ENCODE data around the gene TNFRSF14.

TNFRSF14 gene

DNA sequence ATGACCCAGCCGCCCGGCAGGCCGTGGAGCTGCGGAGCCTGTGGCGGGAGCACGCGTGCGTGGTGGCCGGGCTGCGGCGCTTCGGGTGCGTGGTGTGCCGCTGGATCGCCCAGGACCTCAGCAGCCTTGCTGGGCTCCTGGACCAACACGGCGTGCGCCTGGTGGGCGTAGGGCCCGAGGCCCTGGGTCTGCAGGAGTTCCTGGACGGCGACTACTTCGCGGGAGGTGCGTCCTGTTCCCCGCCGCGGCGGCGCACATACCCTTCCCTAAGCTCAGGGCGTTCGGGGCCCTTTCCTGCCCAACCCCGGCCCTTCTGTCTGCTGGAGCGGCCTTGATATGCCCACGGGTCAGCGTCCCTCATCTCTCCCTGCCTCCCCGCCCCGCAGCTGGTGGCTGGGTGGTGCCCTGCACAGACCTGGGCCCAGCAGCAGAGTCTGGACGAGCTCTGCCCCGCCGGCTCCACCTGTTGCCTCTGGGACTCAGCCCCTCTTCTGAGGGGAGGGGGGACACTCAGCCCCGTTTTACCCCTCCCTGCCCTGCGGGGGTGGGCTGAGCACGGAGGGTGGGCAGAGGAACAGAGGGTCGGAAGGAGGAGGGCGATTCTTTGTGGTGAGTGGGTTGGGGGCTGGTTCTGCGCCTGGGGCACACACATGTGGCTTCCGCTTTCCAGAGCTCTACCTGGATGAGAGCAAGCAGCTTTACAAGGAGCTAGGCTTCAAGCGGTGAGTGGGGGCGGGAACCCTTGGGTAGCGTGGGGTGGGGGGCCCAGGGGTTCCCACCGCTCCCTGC is 31.1 kb downstream of the TNFRSF14 start:
- Histone ChIP-seq H3K36me3 (peaks cover 0 to 27% (median 0%) of the 10 kb centered on the region in 11 experiments; a peak in 8 of 22 replicates), H3K4me3 (peak overlapping the region; percentile 56 to 85 (median 70)), H3K9me3 (replicated peaks in 1 of 11) (no peaks in the 10 kb centered on the region), H4K20me1 (peaks cover 0 to 33% (median 13%) of the 10 kb centered on the region in 11 experiments; a peak in 13 of 22 replicates), H3K27me3 (peaks cover 0 to 9% (median 0%) of the 10 kb centered on the region in 11 experiments; a peak in 4 of 22 replicates), H3K27ac (peak overlapping the region in 10 of 11 experiments; percentile 3 to 94 (median 41); a peak in 10 of 22 replicates), H3K4me2 (peak overlapping the region; percentile 84 to 99 (median 98)), H3K4me1 (peaks cover 51 to 69% (median 61%) of the 10 kb centered on the region in 10 experiments), H3K9ac (peak overlapping the region; percentile 81 to 90 (median 86))
- no peak for TF ChIP-seq Cebpa-rat (IDR thresholded peaks at IDR 0.05)

DNA sequence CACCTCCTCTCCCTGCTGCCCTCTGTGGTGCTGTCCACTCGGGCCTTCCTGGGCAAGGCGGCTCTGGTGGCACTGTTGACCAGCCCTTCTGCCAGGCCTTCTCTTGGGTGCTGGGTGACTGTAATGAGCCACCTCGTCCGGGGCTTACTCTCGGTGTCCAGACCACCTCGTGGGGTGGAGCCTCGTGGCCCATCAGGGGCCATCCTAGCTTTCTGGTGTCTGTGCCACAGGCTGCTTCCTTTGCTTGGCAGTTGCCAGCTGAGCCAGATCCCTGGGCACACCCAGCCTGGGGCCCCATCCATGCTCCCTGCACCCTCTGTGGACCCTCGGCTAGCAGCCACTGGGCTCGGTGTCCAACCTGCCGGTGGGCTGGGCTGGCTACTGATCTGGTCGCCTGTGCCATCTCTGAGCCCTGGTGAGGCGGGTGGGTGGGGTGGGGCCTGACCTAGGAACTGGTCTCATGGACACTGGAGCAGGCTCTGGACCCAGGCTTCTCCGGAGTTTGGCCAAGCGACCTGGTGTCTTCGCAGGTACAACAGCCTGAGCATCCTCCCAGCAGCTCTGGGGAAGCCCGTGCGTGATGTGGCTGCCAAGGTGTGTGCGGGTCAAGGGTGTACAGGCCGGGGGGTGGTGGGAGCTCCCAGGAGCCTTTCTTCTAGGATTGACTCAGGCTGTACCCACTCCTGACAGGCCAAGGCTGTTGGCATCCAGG is 31.8 kb downstream of the TNFRSF14 start:
- Histone ChIP-seq H3K9me3 (replicated peaks in 1 of 11) (no peaks in the 10 kb centered on the region), H3K27me3 (peaks cover 0 to 9% (median 0%) of the 10 kb centered on the region in 11 experiments; a peak in 4 of 22 replicates), H3K4me1 (peaks cover 49 to 67% (median 59%) of the 10 kb centered on the region in 10 experiments), H3K4me2 (peak overlapping the region; percentile 84 to 99 (median 98)), H3K27ac (no peak overlapping the region), H3K36me3 (peaks cover 0 to 27% (median 0%) of the 10 kb centered on the region in 11 experiments; a peak in 8 of 22 replicates), H3K9ac (peak overlapping the region in 7 of 11 experiments; percentile 84 to 88 (median 86); a peak in 11 of 22 replicates), H3K4me3 (peak overlapping the region; percentile 56 to 85 (median 70); a peak in 16 of 20 replicates), H4K20me1 (peaks cover 0 to 33% (median 13%) of the 10 kb centered on the region in 11 experiments; a peak in 13 of 22 replicates)
- TF ChIP-seq Cebpa-rat (IDR thresholded peaks at IDR 0.05) = no peak

- H4K20me1 ChIP-seq = peaks cover 0 to 33% (median 13%) of the 10 kb centered on the region in 11 experiments; a peak in 13 of 22 replicates
- H3K36me3 ChIP-seq = peaks cover 0 to 27% (median 0%) of the 10 kb centered on the region in 11 experiments; a peak in 8 of 22 replicates
- H3K4me3 ChIP-seq = peak overlapping the region in 2 of 10 experiments; percentile 81 to 85; a peak in 4 of 20 replicates
- peaks cover 49 to 67% (median 59%) of the 10 kb centered on the region in 10 experiments for H3K4me1 ChIP-seq
- TF ChIP-seq Cebpa-rat (IDR thresholded peaks at IDR 0.05) = no peak
- peaks cover 0 to 9% (median 0%) of the 10 kb centered on the region in 11 experiments; a peak in 4 of 22 replicates for H3K27me3 ChIP-seq
- H3K4me2 ChIP-seq = peak overlapping the region; percentile 21 to 99 (median 46); a peak in 19 of 22 replicates
- no peak overlapping the region for H3K27ac ChIP-seq
- peak overlapping the region in 3 of 11 experiments; percentile 29 to 88 (median 88); a peak in 5 of 22 replicates for H3K9ac ChIP-seq
- no peaks in the 10 kb centered on the region for H3K9me3 ChIP-seq (replicated peaks in 1 of 11)
Observed at GRCh38 chr1:2588661-2589430, 32.7 kb downstream of the TNFRSF14 start.

DNA sequence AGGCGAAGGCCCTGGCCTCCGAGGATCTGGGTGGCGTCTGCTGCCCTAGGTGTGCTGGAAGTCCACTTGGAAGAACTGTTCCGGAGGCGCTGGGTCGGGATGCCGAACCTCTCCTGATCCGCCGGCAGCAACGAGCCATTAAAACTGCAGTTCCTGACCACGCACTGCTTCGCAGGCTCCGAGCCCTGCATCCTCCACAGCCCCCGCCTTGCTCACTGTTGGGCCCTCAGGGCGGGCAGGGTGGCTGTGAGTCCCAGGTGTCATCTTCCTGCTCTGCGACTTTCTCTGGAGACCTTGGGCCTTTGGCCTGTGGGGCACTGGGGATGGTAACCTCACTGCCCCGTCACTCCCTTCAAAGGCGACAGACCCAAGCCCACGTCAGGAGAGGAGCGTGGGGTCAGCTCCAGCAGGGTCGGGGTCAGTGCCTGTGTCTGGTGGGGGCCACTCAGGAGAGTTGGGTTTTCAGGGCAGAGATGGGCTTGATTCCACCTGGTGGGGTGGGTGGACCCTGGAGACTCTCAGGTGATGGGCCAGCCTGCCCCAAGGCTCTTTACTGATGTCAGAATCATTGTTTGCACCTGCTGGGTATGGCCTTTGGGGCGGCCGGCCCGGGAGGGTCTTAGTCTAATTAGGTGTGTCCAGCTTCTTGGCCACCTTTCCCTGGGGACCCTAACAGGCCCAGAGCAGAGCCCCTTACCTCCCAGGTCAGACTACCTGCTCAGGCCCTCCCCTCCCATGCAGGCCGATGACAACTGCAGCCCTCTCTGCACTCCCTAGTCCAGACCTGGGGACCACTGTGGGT is 33.5 kb downstream of the TNFRSF14 start:
- Histone ChIP-seq H3K9me3 (replicated peaks in 1 of 11) (no peaks in the 10 kb centered on the region), H3K36me3 (peaks cover 0 to 27% (median 0%) of the 10 kb centered on the region in 11 experiments; a peak in 8 of 22 replicates), H3K27ac (no peak overlapping the region), H3K4me3 (peak overlapping the region in 2 of 10 experiments; percentile 81 to 85; a peak in 3 of 20 replicates), H3K9ac (peak overlapping the region in 2 of 11 experiments; percentile 88; a peak in 4 of 22 replicates), H3K4me2 (peak overlapping the region in 10 of 11 experiments; percentile 21 to 99 (median 48); a peak in 13 of 22 replicates), H4K20me1 (peaks cover 0 to 33% (median 13%) of the 10 kb centered on the region in 11 experiments; a peak in 13 of 22 replicates), H3K27me3 (peaks cover 0 to 9% (median 0%) of the 10 kb centered on the region in 11 experiments; a peak in 4 of 22 replicates), H3K4me1 (peaks cover 47 to 66% (median 58%) of the 10 kb centered on the region in 10 experiments)
- TF ChIP-seq Cebpa-rat (IDR thresholded peaks at IDR 0.05) = no peak

DNA sequence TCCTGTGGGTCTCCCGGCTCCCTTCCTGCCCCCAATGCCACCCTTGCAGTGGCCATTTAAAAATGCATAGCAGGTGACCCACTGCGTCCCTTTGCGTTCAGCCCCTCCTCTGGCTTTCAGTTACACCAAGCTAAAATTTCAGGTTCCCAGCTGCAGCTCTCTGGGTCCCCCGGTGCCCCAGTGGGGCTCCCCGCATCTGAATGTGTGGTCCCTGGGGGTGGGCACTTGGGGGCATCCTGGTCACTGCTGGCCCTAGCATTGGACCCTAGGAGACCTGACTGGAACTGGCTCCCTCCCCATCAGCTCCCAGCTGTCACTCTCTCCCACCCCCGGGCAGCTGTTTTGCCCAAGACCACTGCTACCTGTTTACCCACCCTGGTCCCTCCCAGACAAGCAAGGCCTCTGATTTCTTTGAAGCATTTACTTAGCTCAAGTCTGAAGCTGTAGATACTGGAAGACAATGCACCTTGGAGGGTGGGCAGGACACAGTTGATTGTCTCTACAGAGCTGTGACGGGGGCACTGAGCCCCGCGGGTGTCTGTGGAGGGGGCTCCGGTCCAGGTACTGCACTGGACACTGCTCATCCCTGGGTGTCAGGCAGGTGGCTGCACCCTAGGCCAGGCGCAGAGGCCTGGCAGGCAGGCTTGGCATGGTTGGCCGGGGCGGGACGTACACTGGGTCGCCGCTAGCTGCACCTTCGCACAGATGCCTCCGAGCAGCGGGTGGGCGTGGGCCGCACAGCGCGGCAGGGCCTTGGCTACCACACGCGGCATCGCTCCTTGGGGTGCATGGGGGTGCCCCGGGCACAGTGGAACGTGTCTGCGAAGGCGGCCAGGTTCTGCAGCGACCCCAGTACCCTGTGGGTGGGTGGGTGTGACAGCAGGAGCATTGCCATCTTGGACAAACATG is 34.3 kb downstream of the TNFRSF14 start:
- Histone ChIP-seq H3K9ac (no peak overlapping the region), H3K4me1 (peaks cover 40 to 57% (median 50%) of the 10 kb centered on the region in 10 experiments), H3K36me3 (peaks cover 0 to 27% (median 0%) of the 10 kb centered on the region in 11 experiments; a peak in 8 of 22 replicates), H3K4me3 (no peak overlapping the region), H3K27me3 (peaks cover 0 to 16% (median 0%) of the 10 kb centered on the region in 11 experiments; a peak in 6 of 22 replicates), H3K9me3 (replicated peaks in 1 of 11) (no peaks in the 10 kb centered on the region), H3K27ac (no peak overlapping the region), H4K20me1 (peaks cover 0 to 33% (median 13%) of the 10 kb centered on the region in 11 experiments; a peak in 13 of 22 replicates), H3K4me2 (peak overlapping the region in 2 of 11 experiments; percentile 98 to 99; a peak in 1 of 22 replicates)
- TF ChIP-seq Cebpa-rat (IDR thresholded peaks at IDR 0.05) = no peak

DNA sequence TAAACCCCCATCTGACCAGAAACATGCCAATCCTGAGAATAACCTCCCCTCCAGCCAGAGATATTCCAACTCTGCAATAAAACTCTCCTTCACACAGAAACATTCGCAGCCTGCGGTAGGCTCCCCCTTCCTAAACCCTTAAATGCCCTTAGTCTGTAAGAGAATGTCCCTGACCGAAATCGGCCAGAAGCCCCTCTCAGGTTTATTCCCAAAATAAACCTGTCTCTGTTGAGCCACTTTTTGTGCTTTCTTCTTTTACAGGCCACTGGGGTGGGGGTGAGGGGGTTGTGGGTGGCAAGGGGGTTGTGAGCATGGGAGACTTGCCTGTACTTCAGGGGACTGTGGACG is 35.0 kb downstream of the TNFRSF14 start:
- Histone ChIP-seq H3K36me3 (peaks cover 0 to 27% (median 0%) of the 10 kb centered on the region in 11 experiments; a peak in 8 of 22 replicates), H4K20me1 (peaks cover 0 to 39% (median 17%) of the 10 kb centered on the region in 11 experiments; a peak in 13 of 22 replicates), H3K9me3 (replicated peaks in 1 of 11) (no peaks in the 10 kb centered on the region), H3K9ac (no peak overlapping the region), H3K27me3 (peaks cover 0 to 24% (median 6%) of the 10 kb centered on the region in 11 experiments; a peak in 14 of 22 replicates), H3K4me3 (no peak overlapping the region), H3K4me1 (peaks cover 40 to 59% (median 53%) of the 10 kb centered on the region in 10 experiments), H3K4me2 (no peak overlapping the region), H3K27ac (no peak overlapping the region)
- no peak for TF ChIP-seq Cebpa-rat (IDR thresholded peaks at IDR 0.05)
